Uterus (tissue), 2 donors: ENCODE data around the gene PICALM.

Source experiments
- POLR2A ChIP-seq, 2 donors: fragments of 450-650 bp; IDR thresholded peaks; one replicate each; pipeline ENCODE4 v1.6.1; 2016; ENCODE audit warnings: antibody characterized with exemption in 2 of 2, mild to moderate bottlenecking in 1 of 2, moderate library complexity in 1 of 2
- TF ChIP-seq, protein P1 (sequence below), 4 experiments: fragments of 200-600 bp in 2 of 4; fragments of 450-650 bp in 2 of 4; sonication (generic) in 2 of 4; IDR thresholded peaks; one replicate each; pipeline ENCODE4 v1.5.1; 2016 to 2019; ENCODE audit warnings: antibody characterized with exemption in 4 of 4, mild to moderate bottlenecking in 2 of 4, moderate library complexity in 1 of 4

DNA sequence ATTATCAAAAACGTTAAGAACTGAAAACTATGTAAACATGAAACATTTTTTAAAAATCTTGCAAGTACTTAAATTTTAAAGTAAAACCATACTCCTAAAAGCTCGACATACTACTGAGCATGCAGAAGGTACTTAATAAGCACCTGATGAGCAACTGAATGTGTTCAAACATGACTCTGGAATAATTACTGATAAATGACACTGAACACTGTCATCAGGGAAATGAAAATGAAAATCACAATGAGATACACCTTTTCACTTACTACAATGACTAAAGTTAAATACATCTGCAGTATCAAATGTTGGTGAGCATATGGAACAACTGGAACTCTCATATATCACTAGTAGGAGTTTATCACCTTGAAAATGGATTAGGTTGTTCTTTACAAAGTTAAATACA is 65.2 kb downstream of the PICALM start:
- TF ChIP-seq POLR2A (IDR thresholded peaks at IDR 0.05), result no peak
- TF ChIP-seq, protein P1, sequence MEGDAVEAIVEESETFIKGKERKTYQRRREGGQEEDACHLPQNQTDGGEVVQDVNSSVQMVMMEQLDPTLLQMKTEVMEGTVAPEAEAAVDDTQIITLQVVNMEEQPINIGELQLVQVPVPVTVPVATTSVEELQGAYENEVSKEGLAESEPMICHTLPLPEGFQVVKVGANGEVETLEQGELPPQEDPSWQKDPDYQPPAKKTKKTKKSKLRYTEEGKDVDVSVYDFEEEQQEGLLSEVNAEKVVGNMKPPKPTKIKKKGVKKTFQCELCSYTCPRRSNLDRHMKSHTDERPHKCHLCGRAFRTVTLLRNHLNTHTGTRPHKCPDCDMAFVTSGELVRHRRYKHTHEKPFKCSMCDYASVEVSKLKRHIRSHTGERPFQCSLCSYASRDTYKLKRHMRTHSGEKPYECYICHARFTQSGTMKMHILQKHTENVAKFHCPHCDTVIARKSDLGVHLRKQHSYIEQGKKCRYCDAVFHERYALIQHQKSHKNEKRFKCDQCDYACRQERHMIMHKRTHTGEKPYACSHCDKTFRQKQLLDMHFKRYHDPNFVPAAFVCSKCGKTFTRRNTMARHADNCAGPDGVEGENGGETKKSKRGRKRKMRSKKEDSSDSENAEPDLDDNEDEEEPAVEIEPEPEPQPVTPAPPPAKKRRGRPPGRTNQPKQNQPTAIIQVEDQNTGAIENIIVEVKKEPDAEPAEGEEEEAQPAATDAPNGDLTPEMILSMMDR (IDR thresholded peaks at IDR 0.05), result no peak
